SH-SY5Y (cell line): ENCODE results near the gene FUT3.

Experiments
- GATA2 ChIP-seq: IDR thresholded peaks from 2 replicates; pipeline ENCODE4 v1.6.1; 2011; ENCODE audit warnings: mild to moderate bottlenecking, low read depth, low read length
- GATA3 ChIP-seq: IDR thresholded peaks from 2 replicates; pipeline ENCODE4 v1.6.1; 2011; ENCODE audit warnings: low read depth, mild to moderate bottlenecking, low read length, moderate library complexity

- no peak for TF ChIP-seq GATA3
- no peak for TF ChIP-seq GATA2
Observed at GRCh38 chr19:5899728-5900526, 48.7 kb upstream of the FUT3 start.
